HG03025 (cell line): ENCODE measurements around the gene ACP7.
"Not testable (repeated sequence)": the region's sequence is repeated elsewhere in the genome, so short reads cannot be mapped to it uniquely, and the experiment has no call there.

ENCODE experiments used
- ATAC-seq: cut with Tn5 transposase; IDR thresholded peaks from one replicate; pipeline ENCODE4 v1.9.1; 2021; ENCODE audit warnings: mild to moderate bottlenecking, moderate library complexity; ENCODE audit not compliant: unreplicated experiment, low FRiP score

ACP7 gene

GRCh38 chr19:39130337-39131254, 46.4 kb downstream of the ACP7 start:
- ATAC-seq = no peak

DNA sequence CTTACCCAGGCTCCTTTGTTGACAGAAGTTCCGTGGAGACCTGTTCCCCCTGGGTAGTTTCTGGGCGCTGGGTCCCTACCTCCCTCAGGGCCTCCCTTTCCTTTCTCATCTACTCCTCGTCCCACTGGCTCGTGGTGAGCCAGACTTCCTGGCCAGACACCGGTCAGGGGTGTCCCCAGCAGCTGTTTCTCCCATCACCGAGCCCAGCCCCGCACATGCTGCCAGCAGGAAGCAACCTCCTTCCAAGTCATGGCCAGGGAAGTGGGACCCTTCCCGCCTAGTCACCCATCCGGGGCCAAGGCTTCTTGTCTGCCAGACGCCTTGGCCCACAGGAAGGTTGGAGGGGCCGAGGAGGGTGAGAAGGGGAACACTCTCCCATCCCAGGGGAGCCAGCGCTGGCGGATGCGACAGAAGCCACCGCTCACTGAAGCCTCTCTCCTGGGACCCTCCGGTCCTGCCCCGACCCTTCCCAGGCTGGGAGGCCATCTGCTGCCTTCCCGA, 47.1 kb downstream of the ACP7 start:
- no peak for ATAC-seq

GRCh38 chr19:39132344-39132969, 48.3 kb downstream of the ACP7 start:
- no peak for ATAC-seq

- no peak for ATAC-seq
These were observed 49.5 kb downstream of the ACP7 start for GRCh38 chr19:39133431-39134270.

DNA sequence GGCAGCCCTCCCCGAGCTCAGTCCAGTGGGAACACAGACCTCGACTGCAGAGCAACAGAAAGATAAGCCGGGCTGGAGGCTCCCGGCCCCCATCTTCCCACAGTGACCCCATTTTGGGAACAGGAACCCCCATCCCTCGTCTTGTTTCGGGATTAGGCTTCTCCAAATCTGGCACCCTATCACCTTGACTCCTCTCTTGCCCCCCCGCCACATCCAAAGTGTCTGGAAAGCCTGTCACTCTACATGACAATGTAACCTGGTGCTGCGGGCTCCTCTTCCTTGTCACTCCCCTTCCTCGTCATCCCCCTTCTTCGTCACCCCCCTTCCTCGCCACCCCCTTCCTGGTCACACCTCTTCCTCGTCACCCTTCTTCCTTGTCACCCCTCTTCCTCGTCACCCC, 51.5 kb downstream of the ACP7 start:
- ATAC-seq = no peak

GRCh38 chr19:39136225-39136940, 52.2 kb downstream of the ACP7 start:
- ATAC-seq = no peak

- ATAC-seq = no peak
These were observed 53.0 kb downstream of the ACP7 start for GRCh38 chr19:39137131-39137530.

DNA sequence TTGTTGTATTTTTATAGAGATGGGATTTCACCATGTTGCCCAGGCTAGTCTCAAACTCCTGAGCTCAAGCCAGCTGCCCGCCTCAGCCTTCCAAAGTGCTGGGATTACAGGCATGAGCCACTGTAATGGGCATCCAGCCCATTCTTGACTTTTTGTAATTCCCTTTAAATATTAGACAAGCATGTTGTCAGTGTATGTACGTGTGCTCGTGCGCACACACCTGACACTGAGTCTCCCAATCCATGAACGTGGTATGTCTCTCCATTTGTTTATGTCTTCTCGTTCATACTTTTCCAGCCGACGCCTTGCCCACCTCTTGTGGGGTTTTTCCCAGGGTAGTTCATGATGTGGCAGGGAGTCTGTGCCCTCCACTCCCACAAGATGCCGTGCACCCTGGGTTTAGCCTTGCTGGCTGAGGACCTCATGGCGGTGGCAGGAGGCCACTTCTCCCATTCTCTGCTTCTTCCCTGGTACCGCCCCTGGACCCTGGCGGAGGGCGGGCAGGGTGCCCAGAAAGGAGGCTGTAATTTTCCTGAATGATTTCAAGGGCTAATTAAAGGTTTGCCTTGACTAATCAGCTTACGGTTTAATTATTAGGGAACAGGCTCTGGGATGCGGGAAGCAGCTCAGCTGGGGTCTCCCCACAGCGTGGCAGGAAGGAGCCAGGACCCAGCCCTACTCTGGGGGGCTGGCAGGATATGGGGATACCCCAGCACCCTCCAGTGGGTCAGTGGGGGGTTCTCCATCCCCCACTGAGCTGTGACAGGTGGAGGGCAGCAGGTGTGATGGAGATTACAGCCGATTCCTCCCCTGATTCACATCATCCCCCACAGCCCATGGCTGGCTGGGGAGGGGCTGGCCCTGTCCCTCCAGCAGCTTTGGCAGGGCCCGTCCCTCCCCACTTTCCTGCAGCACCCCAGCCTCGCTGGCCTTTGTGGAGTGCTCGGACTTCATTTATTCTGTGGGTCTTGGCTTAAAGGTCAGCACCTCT, 54.3 kb downstream of the ACP7 start:
- ATAC-seq = no peak

DNA sequence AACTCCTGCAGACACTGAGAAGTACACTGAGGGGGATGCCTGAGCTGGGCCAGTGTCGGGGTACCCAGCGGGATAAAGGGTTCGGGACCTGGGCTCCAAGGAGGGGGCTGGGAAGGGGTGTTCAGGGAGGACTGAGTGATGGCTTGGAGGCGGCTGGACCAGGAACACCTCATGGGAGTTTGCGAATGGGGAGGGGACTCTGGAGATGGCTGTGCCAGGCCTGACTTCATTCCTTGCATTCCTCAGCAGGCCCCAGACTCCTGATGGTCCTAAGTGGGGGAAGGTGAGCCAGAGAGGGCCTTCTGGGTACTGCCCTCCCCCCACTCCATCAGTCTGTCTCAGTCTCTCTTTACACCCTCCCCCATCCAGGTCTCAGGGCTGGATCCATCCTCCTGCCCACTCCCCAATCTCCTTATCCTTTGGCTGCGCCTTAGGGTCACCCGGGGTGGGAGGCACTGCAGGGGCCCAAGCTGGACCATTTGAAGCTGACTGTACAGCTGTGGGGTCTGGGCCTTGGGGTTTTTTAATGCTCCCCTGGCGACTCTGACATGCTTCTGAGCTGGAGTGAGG, 55.2 kb downstream of the ACP7 start:
- ATAC-seq = no peak

DNA sequence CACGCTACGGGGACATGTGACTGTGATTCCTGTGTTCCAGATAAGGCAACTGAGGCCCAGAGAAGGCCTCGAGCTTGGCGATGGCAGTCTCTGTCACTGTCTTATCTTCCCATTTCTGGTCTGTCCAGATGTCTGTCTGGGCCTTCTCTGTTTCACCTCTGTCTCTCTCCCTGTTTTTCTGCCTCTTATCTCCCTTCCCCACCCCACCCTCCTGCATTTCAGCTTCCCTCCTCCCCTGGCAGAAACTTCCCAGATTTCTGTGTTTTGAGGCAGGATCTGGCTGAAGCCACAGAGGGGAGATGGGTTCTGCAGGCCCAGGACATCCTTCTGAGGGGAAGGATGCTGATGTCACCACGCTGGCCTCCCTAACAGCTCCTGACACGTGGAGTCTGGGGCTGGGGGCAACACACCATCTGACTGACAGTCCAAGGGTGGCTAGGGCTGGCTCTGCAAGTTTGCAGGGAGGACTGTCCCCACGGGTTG, 55.8 kb downstream of the ACP7 start:
- no peak for ATAC-seq

- no peak for ATAC-seq
These were observed 56.4 kb downstream of the ACP7 start for GRCh38 chr19:39140594-39140993.

DNA sequence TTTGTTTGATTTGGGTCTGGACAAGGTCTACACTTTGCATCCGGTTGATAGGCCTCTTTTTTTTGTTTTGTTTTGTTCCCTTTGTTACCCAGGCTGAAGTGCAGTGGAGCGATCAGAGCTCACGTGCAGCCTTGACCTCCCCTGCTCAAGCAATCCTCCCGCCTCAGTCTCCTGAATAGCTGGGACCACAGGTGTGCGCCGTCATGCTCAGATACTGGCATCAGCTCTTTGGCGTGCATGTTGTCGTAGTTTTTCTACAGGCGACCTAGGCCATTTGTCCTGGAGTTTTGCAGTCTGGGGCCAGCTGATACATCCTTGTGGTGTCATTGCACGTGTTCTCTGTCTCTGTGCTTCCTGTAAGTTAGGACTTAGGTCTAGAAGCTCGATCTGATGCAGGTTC, 57.8 kb downstream of the ACP7 start:
- no peak for ATAC-seq

DNA sequence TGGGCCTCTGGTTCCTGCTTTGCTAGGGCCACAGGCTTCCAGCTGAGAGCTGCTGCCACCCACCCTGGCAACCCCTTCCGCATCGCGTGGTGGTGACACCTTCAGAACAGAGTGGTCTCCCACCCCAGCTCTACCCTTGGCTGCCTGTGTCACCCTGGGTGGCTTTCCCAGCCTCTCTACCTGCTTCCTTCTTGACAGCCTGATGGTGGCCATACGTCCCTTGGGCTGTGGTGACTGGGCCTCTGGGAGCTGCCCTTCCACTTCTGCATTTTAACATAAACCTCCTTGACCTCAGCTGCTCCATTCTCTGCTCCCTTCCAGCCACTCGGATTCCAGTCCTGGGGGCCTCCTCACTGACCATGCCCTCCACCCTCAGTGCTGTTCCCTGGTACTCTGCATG, 58.5 kb downstream of the ACP7 start:
- no peak for ATAC-seq

DNA sequence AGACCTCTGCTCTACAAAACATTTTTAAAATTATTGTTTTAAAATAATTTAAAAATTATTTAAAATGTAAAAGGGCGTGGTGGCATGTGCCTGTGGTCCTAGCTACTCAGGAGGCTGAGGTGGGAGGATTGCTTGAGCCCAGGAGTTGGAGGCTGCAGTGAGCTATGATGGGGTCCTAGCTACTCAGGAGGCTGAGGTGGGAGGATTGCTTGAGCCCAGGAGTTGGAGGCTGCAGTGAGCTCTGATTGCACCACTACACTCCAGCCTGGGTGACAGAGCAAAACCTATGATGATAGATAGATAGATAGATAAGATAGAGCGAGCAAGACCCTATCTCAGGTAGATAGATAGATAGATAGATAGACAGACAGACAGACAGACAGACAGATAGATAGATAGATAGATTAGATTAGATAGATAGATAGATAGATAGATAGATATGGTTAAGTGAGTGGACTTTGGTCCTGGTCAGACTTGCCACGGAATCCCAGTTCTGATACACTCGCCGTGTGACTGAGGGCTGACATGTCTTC, 59.7 kb downstream of the ACP7 start:
- ATAC-seq = not testable (repeated sequence)

GRCh38 chr19:39144290-39145071, 60.3 kb downstream of the ACP7 start:
- no peak for ATAC-seq

DNA sequence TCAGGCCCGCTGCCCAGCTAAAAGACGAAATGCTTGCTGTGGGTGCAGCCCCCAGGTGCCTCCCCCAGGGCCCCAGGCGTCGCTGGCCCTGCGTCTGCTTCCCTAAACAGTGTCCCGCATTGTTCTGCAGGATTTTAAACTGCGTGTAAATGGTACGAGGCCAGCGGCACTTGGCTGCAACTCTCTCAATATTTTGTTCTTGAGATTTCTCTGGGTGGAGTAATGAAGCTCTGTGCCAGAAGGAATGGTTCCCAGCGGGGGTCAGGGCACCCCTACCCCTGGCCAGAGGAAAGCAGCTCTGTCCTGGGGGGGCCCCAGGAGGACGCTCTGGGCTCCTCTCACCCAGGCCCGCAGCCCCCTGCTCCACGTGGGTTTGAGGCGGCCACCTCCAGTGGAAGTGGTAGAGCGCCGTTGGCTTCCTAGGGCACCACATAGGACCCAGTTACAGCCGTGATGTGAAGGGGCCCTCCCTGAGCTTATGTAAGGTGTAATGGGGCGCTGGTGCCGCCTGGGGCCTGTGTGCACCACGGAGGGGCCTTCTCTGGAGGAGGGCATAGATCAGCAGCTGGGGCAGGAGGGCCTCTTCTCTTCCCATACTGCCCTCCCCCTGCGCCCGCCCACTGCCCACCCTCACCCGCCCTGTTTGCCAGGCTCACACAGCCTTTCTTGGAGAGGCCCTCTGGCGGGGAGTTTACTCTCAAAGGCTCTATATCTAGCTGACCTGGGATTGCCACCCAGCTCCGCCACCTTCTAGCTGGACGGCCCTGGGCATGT, 61.2 kb downstream of the ACP7 start:
- no peak for ATAC-seq

GRCh38 chr19:39146091-39146490, 61.9 kb downstream of the ACP7 start:
- no peak for ATAC-seq
